KMS-11 (cell line): ENCODE results near the gene TM2D1.
A peak's percentile ranks its signal among the peaks of the same experiment; 100 is the strongest.
"Not testable (repeated sequence)": the region's sequence is repeated elsewhere in the genome, so short reads cannot be mapped to it uniquely, and the experiment has no call there.

Experiments
- H2AFZ ChIP-seq: fragments of 200-600 bp; sonication (generic); 2 replicates; pipeline ENCODE4 v1.6.1; 2016; ENCODE audit warnings: antibody characterized with exemption, mixed run types, low read depth
- H3K27ac ChIP-seq: fragments of 200-600 bp; sonication (generic); 2 replicates; pipeline ENCODE4 v1.6.1; 2016; ENCODE audit warnings: mild to moderate bottlenecking, mixed run types
- H3K27me3 ChIP-seq: fragments of 200-600 bp; sonication (generic); 2 replicates; pipeline ENCODE4 v1.6.1; 2017; ENCODE audit warnings: mild to moderate bottlenecking, low read depth, mixed run types, moderate library complexity; ENCODE audit not compliant: insufficient read depth
- H3K36me3 ChIP-seq: fragments of 200-600 bp; sonication (generic); 2 replicates; pipeline ENCODE4 v1.6.1; 2017; ENCODE audit warnings: mild to moderate bottlenecking, mixed run types; ENCODE audit not compliant: insufficient read depth
- H3K4me1 ChIP-seq: fragments of 200-600 bp; sonication (generic); 2 replicates; pipeline ENCODE4 v1.6.1; 2016; ENCODE audit warnings: mild to moderate bottlenecking, low read depth, mixed run types; ENCODE audit not compliant: poor library complexity, severe bottlenecking
- H3K4me2 ChIP-seq: fragments of 200-600 bp; sonication (generic); 2 replicates; pipeline ENCODE4 v1.7.0; 2016; ENCODE audit warnings: mild to moderate bottlenecking, mixed run types
- H3K4me3 ChIP-seq: fragments of 200-600 bp; sonication (generic); IDR thresholded peaks from 2 replicates; pipeline ENCODE4 v1.6.1; 2017; ENCODE audit warnings: low read depth, low read length, mixed read lengths; ENCODE audit not compliant: insufficient read depth
- H3K79me2 ChIP-seq: fragments of 200-600 bp; sonication (generic); 2 replicates; pipeline ENCODE4 v1.6.1; 2016; ENCODE audit warnings: low read depth, mixed run types; ENCODE audit not compliant: insufficient read depth
- H3K9ac ChIP-seq: fragments of 200-600 bp; sonication (generic); 2 replicates; pipeline ENCODE4 v1.6.1; 2016; ENCODE audit warnings: mild to moderate bottlenecking, mixed run types
- H4K20me1 ChIP-seq: fragments of 200-600 bp; sonication (generic); 2 replicates; pipeline ENCODE4 v1.6.1; 2016; ENCODE audit warnings: mild to moderate bottlenecking, mixed run types; ENCODE audit not compliant: insufficient read depth
- TF ChIP-seq, protein P1 (sequence below): fragments of 200-600 bp; sonication (generic); conservative IDR thresholded peaks from 2 replicates; pipeline ENCODE4 v1.6.1; 2017; ENCODE audit warnings: low read depth, mild to moderate bottlenecking, antibody characterized with exemption, low read length, moderate library complexity, mixed read lengths

TM2D1 gene

DNA sequence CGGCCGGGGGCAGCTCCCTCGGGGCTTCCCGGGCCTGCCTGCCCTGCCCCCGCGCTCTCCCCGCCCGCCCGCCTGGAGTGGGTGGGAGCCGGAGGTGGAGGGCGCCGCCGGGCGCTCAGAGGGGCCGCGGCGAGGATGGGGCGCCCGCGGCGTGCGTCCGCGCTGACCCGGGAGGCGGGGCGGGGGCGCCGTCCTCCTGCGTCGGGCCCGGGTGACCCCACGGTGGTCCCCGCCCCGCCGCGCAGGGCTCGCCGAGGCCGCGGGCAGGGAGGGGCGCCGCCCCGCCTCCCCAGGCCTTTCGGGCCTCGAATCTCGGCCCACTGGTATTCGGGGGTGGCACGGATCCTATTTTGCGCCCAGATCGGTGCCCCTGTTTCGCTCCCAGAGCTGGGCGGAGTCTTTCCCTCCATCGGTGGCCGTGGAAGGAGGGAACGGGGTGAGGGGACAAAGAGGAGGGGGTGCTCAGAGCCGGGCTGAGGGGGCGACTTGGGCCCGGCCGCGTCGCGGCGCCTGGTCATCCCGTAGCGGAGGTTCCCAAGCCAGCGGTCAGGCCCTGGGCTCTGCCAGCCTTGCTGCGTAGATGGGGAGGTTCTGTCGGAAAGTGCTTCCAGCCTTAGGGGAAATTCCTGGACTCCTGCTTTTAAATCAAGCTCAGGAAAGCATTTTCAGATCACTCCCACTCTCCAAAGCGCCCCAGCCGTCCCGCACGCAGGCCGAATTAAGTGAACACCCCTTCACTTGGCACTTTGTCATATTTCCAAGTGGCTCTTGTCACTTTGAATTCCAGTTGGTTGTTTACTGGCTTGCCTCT lies 17.9 kb upstream of the TM2D1 start:
- no peaks in the 10 kb centered on the region for H3K79me2 ChIP-seq
- peaks cover 8% of the 10 kb centered on the region for H3K4me1 ChIP-seq
- no peaks in the 10 kb centered on the region for H3K27me3 ChIP-seq
- no peak overlapping the region for H3K4me3 ChIP-seq
- H3K27ac ChIP-seq, result no peak overlapping the region
- no peaks in the 10 kb centered on the region for H3K36me3 ChIP-seq
- no peaks in the 10 kb centered on the region for H4K20me1 ChIP-seq
- TF ChIP-seq, protein P1, sequence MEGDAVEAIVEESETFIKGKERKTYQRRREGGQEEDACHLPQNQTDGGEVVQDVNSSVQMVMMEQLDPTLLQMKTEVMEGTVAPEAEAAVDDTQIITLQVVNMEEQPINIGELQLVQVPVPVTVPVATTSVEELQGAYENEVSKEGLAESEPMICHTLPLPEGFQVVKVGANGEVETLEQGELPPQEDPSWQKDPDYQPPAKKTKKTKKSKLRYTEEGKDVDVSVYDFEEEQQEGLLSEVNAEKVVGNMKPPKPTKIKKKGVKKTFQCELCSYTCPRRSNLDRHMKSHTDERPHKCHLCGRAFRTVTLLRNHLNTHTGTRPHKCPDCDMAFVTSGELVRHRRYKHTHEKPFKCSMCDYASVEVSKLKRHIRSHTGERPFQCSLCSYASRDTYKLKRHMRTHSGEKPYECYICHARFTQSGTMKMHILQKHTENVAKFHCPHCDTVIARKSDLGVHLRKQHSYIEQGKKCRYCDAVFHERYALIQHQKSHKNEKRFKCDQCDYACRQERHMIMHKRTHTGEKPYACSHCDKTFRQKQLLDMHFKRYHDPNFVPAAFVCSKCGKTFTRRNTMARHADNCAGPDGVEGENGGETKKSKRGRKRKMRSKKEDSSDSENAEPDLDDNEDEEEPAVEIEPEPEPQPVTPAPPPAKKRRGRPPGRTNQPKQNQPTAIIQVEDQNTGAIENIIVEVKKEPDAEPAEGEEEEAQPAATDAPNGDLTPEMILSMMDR, result no peak
- H3K4me2 ChIP-seq, result no peak overlapping the region
- H3K9ac ChIP-seq, result no peak overlapping the region
- no peak overlapping the region; the same call in 1 of the 2 replicates for H2AFZ ChIP-seq

DNA sequence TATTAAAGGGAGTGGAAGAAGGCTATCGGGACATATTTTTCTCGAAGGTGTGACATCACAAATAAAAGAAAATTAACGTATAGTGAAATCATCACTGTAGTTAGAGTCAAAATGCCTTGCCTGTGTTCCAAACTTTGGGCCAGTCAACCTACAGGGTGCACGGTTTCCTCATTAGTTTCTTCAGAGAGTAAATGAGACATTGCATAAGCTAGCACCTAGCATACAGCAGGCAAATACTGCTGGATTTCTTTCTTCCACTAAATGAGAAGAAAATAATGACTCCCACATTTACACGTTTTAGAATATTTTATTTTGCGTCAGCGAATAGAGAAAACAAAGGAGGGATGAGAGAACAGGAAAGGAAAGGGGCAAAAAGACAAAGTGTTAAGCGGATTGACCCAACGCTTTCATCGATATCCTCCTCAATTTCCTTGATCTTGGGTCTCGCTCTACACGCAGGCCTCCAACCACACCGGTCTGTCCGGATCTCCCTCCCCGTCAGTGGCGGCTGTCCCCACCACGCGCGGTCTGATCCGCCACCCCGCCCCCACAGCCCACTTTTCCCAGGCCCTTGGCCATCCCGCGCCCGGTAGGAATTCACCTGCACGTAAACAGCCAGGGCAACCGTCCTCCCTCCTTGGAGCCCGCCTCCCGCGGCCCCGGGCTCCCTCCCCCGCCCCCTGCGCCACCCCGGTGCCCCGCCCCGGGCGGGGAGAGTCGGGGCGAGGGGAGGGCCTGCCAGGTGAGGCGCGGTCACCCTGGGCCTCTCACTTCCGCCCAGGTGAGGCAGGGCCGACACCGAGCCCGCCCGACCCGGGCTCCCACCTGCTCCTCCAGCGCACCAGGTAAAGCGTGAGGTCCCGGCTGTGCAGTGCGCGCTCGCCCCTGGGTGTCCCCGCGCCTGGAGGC lies 17.0 kb upstream of the TM2D1 start, which contains the start of gene PATJ:
Gene PATJ (plus strand): TSS at position 770 of the 909 bp plus-strand sequence. CDS start 20,413 bp downstream, outside the sequence.
- H3K9ac ChIP-seq, result peak within 1 kb of the TSS; percentile 7; the same call in 1 of the 2 replicates

DNA sequence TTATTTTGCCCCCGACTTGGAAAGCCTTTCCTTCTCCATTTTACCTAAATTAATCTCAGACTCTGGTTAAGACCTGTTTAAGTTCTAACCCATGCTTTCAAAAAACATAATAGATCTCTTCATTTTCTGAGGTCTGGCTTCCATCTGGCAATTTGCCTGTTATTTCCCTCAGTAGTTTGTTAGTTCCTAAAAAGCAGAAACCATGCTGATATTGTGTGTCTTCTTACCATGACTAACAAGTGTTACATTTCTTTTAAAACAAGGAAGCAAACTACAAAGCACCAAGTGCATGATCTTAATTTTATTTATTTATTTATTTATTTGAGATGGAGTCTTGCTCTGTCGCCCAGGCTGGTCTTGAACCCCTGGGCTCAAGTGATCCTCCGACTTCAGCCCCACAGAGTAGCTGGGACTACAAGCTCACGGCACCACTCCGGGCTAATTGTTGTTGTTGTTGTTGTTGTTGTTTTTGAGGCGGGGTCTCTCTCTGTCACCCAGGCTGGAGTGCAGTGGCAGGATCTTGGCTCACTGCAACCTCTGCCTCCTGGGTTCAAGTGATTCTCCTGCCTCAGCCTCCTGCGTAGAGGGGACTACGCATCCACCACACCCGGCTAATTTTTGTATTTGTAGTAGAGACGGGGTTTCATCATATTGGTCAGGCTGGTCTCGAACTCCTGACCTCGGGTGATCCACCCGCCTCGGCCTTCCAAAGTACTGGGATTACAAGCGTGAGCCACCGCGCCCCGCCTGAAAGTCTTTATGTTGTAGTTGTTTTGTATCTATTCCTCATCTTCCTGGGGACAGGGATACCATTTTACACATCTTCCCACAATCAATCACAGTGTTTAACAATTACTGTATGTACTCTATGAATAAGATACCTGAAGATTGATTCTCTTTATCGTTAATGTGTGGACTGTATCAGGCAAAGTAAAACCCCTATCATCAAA lies 16.1 kb upstream of the TM2D1 start:
- no peaks in the 10 kb centered on the region for H3K27me3 ChIP-seq
- H3K27ac ChIP-seq, result no peak overlapping the region
- peak overlapping the region; percentile 41; the same call in 1 of the 2 replicates for H3K4me2 ChIP-seq
- H3K4me1 ChIP-seq, result no peaks in the 10 kb centered on the region
- no peaks in the 10 kb centered on the region for H4K20me1 ChIP-seq
- no peak overlapping the region for H3K9ac ChIP-seq
- H3K79me2 ChIP-seq, result no peaks in the 10 kb centered on the region
- H3K4me3 ChIP-seq, result peak overlapping the region; percentile 27
- peak overlapping the region; percentile 70 for H2AFZ ChIP-seq
- H3K36me3 ChIP-seq, result no peaks in the 10 kb centered on the region
- TF ChIP-seq, protein P1, result no peak

More for the DNA sequence above, 17.0 kb upstream of the TM2D1 start, which contains the start of gene PATJ:
- no peaks in the 10 kb centered on the region for H4K20me1 ChIP-seq
- H3K27me3 ChIP-seq, result no peaks in the 10 kb centered on the region
- TF ChIP-seq, protein P1, result no peak
- H2AFZ ChIP-seq, result peak within 1 kb of the TSS; percentile 70
- peaks cover 7% of the 10 kb centered on the region for H3K4me1 ChIP-seq
- H3K4me3 ChIP-seq, result peak within 1 kb of the TSS; percentile 27
- peak within 1 kb of the TSS; percentile 41; the same call in 1 of the 2 replicates for H3K4me2 ChIP-seq
- no peaks in the 10 kb centered on the region for H3K36me3 ChIP-seq
- no peaks in the 10 kb centered on the region for H3K79me2 ChIP-seq
- H3K27ac ChIP-seq, result no peak within 1 kb of the TSS

DNA sequence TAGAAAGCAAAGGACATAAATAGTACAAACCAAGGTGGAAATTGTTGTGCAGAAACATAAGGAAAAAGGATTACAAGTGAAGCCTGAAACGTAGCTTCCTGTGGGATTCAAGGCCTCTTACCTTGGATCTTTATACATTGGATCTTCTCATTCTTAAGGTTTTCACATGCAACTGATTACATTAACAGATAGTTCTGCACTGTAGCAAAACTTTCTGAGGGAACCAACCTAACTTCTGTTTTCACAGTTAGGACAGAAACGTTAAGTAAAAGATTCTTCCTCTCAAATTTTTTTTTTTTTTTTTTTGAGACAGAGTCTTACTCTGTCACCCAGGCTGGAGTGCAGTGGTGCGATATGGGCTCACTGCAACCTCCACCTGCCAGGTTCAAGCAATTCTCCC lies 7.8 kb upstream of the TM2D1 start:
- H3K4me2 ChIP-seq, result no peak overlapping the region
- H3K27ac ChIP-seq, result no peak overlapping the region
- H3K4me3 ChIP-seq, result no peak overlapping the region
- H3K9ac ChIP-seq, result no peak overlapping the region
- H3K4me1 ChIP-seq, result no peaks in the 10 kb centered on the region
- TF ChIP-seq, protein P1, result no peak
- H3K79me2 ChIP-seq, result no peaks in the 10 kb centered on the region
- no peak overlapping the region for H2AFZ ChIP-seq
- H4K20me1 ChIP-seq, result no peaks in the 10 kb centered on the region
- no peaks in the 10 kb centered on the region for H3K36me3 ChIP-seq
- H3K27me3 ChIP-seq, result no peaks in the 10 kb centered on the region

DNA sequence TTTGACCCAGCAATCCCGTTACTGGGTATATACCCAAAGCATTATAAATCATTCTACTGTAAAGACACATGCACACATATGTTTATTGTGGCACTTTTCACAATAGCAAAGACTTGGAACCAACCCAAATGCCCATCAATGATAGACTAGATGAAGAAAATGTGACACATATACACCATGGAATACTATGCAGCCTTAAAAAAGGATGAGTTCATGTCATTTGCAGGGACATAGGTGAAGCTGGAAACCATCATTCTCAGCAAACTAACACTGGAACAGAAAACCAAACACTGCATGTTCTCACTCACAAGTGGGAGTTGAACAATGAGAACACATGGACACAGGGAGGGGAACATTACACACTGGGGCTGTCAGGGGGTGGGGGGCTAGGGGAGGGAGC lies 5.7 kb upstream of the TM2D1 start:
- H3K9ac ChIP-seq, H3K79me2 ChIP-seq, H3K4me1 ChIP-seq, H3K27ac ChIP-seq, H3K4me2 ChIP-seq, H3K36me3 ChIP-seq, H2AFZ ChIP-seq, H3K4me3 ChIP-seq, H3K27me3 ChIP-seq, H4K20me1 ChIP-seq: not testable (repeated sequence)
